Mesenchymal stem cell (in vitro differentiated cells and primary cell): ENCODE results near the gene GHR.
A peak's percentile ranks its signal among the peaks of the same experiment; 100 is the strongest.

Experiments
- DNase-seq: peaks from one replicate; pipeline ENCODE4 v3.0.0-alpha.2; 2013
- H2AFZ ChIP-seq: one replicate; pipeline ENCODE4 v1.6.1; 2013; ENCODE audit warnings: low read depth, mild to moderate bottlenecking, control low read depth, inconsistent platforms, low read length, moderate library complexity
- H2AK5ac ChIP-seq: 2 replicates; pipeline ENCODE4 v1.6.1; 2013; ENCODE audit warnings: low read length, moderate library complexity, mild to moderate bottlenecking, inconsistent platforms; ENCODE audit not compliant: severe bottlenecking
- H2BK120ac ChIP-seq: one replicate; pipeline ENCODE4 v1.6.1; 2013; ENCODE audit warnings: low read depth, mild to moderate bottlenecking, inconsistent platforms, low read length, moderate library complexity
- H2BK12ac ChIP-seq, 2 experiments: one replicate each; pipeline ENCODE4 v1.6.1; 2013; ENCODE audit warnings: inconsistent platforms in 2 of 2, low read length in 2 of 2, mild to moderate bottlenecking in 2 of 2, moderate library complexity in 2 of 2, control low read depth in 1 of 2
- H2BK15ac ChIP-seq: one replicate; pipeline ENCODE4 v1.6.1; 2013; ENCODE audit warnings: mild to moderate bottlenecking, low read depth, inconsistent platforms; ENCODE audit not compliant: poor library complexity, severe bottlenecking
- H2BK5ac ChIP-seq: 2 replicates; pipeline ENCODE4 v1.6.1; 2013; ENCODE audit warnings: low read depth, mild to moderate bottlenecking, low read length, control low read depth, inconsistent platforms; ENCODE audit not compliant: poor library complexity, severe bottlenecking
- H3K14ac ChIP-seq, 2 experiments: one replicate each; pipeline ENCODE4 v1.6.1; 2013; ENCODE audit warnings: inconsistent platforms in 2 of 2, low read length in 2 of 2, control low read depth in 1 of 2, mild to moderate bottlenecking in 1 of 2, moderate library complexity in 1 of 2
- H3K18ac ChIP-seq, 2 experiments: one replicate each; pipeline ENCODE4 v1.6.1; 2013; ENCODE audit warnings: inconsistent platforms in 2 of 2, low read length in 2 of 2, control low read depth in 1 of 2, low read depth in 1 of 2, mild to moderate bottlenecking in 1 of 2
- H3K23ac ChIP-seq, 2 experiments: one replicate each; pipeline ENCODE4 v1.6.1; 2013; ENCODE audit warnings: inconsistent platforms in 2 of 2, low read length in 2 of 2, mild to moderate bottlenecking in 2 of 2, moderate library complexity in 2 of 2, control low read depth in 1 of 2
- H3K27ac ChIP-seq: 2 replicates; pipeline ENCODE4 v1.5.1; 2013; ENCODE audit warnings: mild to moderate bottlenecking, moderate library complexity, low read length, control low read depth, inconsistent platforms; ENCODE audit not compliant: poor library complexity, severe bottlenecking
- H3K27me3 ChIP-seq, 2 experiments: 2 replicates each; pipeline versions ENCODE4 v1.6.1 to v1.7.0; 2013; ENCODE audit warnings: low read length in 2 of 2, mild to moderate bottlenecking in 2 of 2, moderate library complexity in 2 of 2, control low read depth in 1 of 2, inconsistent platforms in 1 of 2; ENCODE audit not compliant: control insufficient read depth in 1 of 2, insufficient read depth in 1 of 2
- H3K36me3 ChIP-seq, 2 experiments: 2 replicates each; pipeline versions ENCODE4 v1.6.1 to v1.7.0; 2013; ENCODE audit warnings: low read length in 2 of 2, control low read depth in 1 of 2, inconsistent platforms in 1 of 2, low read depth in 1 of 2, mild to moderate bottlenecking in 1 of 2; ENCODE audit not compliant: insufficient read depth in 2 of 2, control insufficient read depth in 1 of 2
- H3K4ac ChIP-seq, 2 experiments: one replicate each; pipeline ENCODE4 v1.6.1; 2013; ENCODE audit warnings: inconsistent platforms in 2 of 2, low read length in 2 of 2, mild to moderate bottlenecking in 2 of 2, moderate library complexity in 2 of 2, control low read depth in 1 of 2, low read depth in 1 of 2
- H3K4me1 ChIP-seq: 2 replicates; pipeline ENCODE4 v1.6.1; 2013; ENCODE audit warnings: low read depth, low read length, control low read depth; ENCODE audit not compliant: control insufficient read depth, insufficient read depth
- H3K4me2 ChIP-seq: 2 replicates; pipeline ENCODE4 v1.6.1; 2013; ENCODE audit warnings: low read length, mild to moderate bottlenecking, inconsistent platforms; ENCODE audit not compliant: poor library complexity, severe bottlenecking
- H3K4me3 ChIP-seq, 2 experiments: 2 replicates each; pipeline versions ENCODE4 v1.5.1 to v1.7.0; 2013; ENCODE audit warnings: low read length in 2 of 2, mild to moderate bottlenecking in 2 of 2, control low read depth in 1 of 2, low read depth in 1 of 2; ENCODE audit not compliant: insufficient read depth in 1 of 2
- H3K79me1 ChIP-seq: replicated peaks from 2 replicates; pipeline ENCODE4 v1.6.1; 2013; ENCODE audit warnings: mild to moderate bottlenecking, control low read depth, low read length, inconsistent platforms; ENCODE audit not compliant: poor library complexity, severe bottlenecking
- H3K9ac ChIP-seq: 2 replicates; pipeline ENCODE4 v1.7.0; 2013; ENCODE audit warnings: mild to moderate bottlenecking, low read length, moderate library complexity
- H3K9me3 ChIP-seq: 2 replicates; pipeline ENCODE4 v1.7.0; 2013; ENCODE audit warnings: mild to moderate bottlenecking, low read length; ENCODE audit not compliant: control insufficient read depth
- H4K8ac ChIP-seq: one replicate; pipeline ENCODE4 v1.6.1; 2013; ENCODE audit warnings: inconsistent platforms, mild to moderate bottlenecking, low read length, moderate library complexity
- H4K91ac ChIP-seq: one replicate; pipeline ENCODE4 v1.6.1; 2013; ENCODE audit warnings: mild to moderate bottlenecking, low read length, inconsistent platforms
- WGBS: methylation state at CpG from one replicate; pipeline ENCODE4 v1.1.7; 2013; ENCODE audit warnings: mixed read lengths; 5-methylcytosine and 5-hydroxymethylcytosine counted together

GHR gene

GRCh38 chr5:42521406-42521805, 98.2 kb downstream of the GHR start:
- Histone ChIP-seq H4K91ac (no peak overlapping the region), H2BK15ac (no peak overlapping the region), H2AK5ac (no peak overlapping the region), H3K9ac (no peak overlapping the region), H3K4me2 (no peak overlapping the region), H3K18ac (no peak overlapping the region), H3K4me3 (no peak overlapping the region), H3K4me1 (no peaks in the 10 kb centered on the region), H3K27me3 (no peaks in the 10 kb centered on the region), H3K79me1 (no peaks in the 10 kb centered on the region), H3K36me3 (no peaks in the 10 kb centered on the region), H2BK120ac (no peak overlapping the region), H4K8ac (no peak overlapping the region), H3K14ac (no peak overlapping the region), H2BK12ac (no peak overlapping the region), H2AFZ (no peak overlapping the region), H3K23ac (no peak overlapping the region), H3K4ac (no peak overlapping the region), H2BK5ac (no peak overlapping the region), H3K9me3 (no peaks in the 10 kb centered on the region), H3K27ac (no peak overlapping the region)
- no peak for DNase-seq
- 72% methylated on average over 2 of the region's 2 CpGs for WGBS

- no peaks in the 10 kb centered on the region for H3K36me3 ChIP-seq
- H2BK15ac ChIP-seq: no peak overlapping the region
- no peak overlapping the region for H2BK120ac ChIP-seq
- H4K91ac ChIP-seq: no peak overlapping the region
- DNase-seq: no peak
- H3K27ac ChIP-seq: no peak overlapping the region
- H3K4me3 ChIP-seq: peak overlapping the region in 1 of 2 experiments; percentile 24
- no peak overlapping the region for H3K18ac ChIP-seq
- WGBS: no CpG with 5 or more reads among the region's 1 CpG
- peak overlapping the region; percentile 39 for H3K9ac ChIP-seq
- H2BK12ac ChIP-seq: no peak overlapping the region
- no peaks in the 10 kb centered on the region for H3K27me3 ChIP-seq
- no peak overlapping the region for H2AK5ac ChIP-seq
- no peak overlapping the region for H3K4ac ChIP-seq
- H2BK5ac ChIP-seq: no peak overlapping the region
- no peak overlapping the region for H2AFZ ChIP-seq
- no peaks in the 10 kb centered on the region for H3K4me1 ChIP-seq
- no peak overlapping the region for H3K14ac ChIP-seq
- H3K9me3 ChIP-seq: peaks cover 9% of the 10 kb centered on the region
- H3K23ac ChIP-seq: no peak overlapping the region
- no peak overlapping the region for H3K4me2 ChIP-seq
- no peak overlapping the region for H4K8ac ChIP-seq
- H3K79me1 ChIP-seq: no peaks in the 10 kb centered on the region
Measured at GRCh38 chr5:42522783-42523182, 99.5 kb downstream of the GHR start.

- Histone ChIP-seq H3K27ac (no peak overlapping the region), H3K4me3 (no peak overlapping the region), H2BK12ac (no peak overlapping the region), H4K8ac (no peak overlapping the region), H3K9ac (no peak overlapping the region), H3K27me3 (no peaks in the 10 kb centered on the region), H3K23ac (no peak overlapping the region), H3K36me3 (no peaks in the 10 kb centered on the region), H3K18ac (no peak overlapping the region), H2BK120ac (no peak overlapping the region), H2BK15ac (no peak overlapping the region), H3K79me1 (no peaks in the 10 kb centered on the region), H2BK5ac (no peak overlapping the region), H2AFZ (no peak overlapping the region), H3K4ac (no peak overlapping the region), H2AK5ac (no peak overlapping the region), H4K91ac (no peak overlapping the region), H3K4me2 (no peak overlapping the region), H3K4me1 (no peaks in the 10 kb centered on the region), H3K14ac (no peak overlapping the region), H3K9me3 (peaks cover 14% of the 10 kb centered on the region)
- DNase-seq: no peak
- WGBS: no CpG with 5 or more reads among the region's 1 CpG
Measured at GRCh38 chr5:42526179-42526578, 102.9 kb downstream of the GHR start.

GRCh38 chr5:42531611-42532010, 108.4 kb downstream of the GHR start:
- Histone ChIP-seq H2AFZ (no peak overlapping the region), H3K27me3 (no peaks in the 10 kb centered on the region), H3K4me3 (peak overlapping the region in 1 of 2 experiments; percentile 4), H3K27ac (no peak overlapping the region), H3K4ac (no peak overlapping the region), H2BK15ac (no peak overlapping the region), H2BK5ac (no peak overlapping the region), H3K36me3 (no peaks in the 10 kb centered on the region), H2BK12ac (no peak overlapping the region), H4K91ac (no peak overlapping the region), H3K23ac (no peak overlapping the region), H3K9ac (peak overlapping the region; percentile 68), H3K79me1 (no peaks in the 10 kb centered on the region), H4K8ac (no peak overlapping the region), H2AK5ac (no peak overlapping the region), H3K9me3 (peaks cover 14% of the 10 kb centered on the region), H3K18ac (no peak overlapping the region), H2BK120ac (no peak overlapping the region), H3K4me2 (no peak overlapping the region), H3K14ac (no peak overlapping the region), H3K4me1 (no peaks in the 10 kb centered on the region)
- DNase-seq: no peak
- 81% methylated on average over 2 of the region's 2 CpGs for WGBS
